ENCODE measurements around the gene PSG7.
"Not testable (repeated sequence)": the region's sequence is repeated elsewhere in the genome, so short reads cannot be mapped to it uniquely, and the experiment has no call there.

Gene PSG7

DNA sequence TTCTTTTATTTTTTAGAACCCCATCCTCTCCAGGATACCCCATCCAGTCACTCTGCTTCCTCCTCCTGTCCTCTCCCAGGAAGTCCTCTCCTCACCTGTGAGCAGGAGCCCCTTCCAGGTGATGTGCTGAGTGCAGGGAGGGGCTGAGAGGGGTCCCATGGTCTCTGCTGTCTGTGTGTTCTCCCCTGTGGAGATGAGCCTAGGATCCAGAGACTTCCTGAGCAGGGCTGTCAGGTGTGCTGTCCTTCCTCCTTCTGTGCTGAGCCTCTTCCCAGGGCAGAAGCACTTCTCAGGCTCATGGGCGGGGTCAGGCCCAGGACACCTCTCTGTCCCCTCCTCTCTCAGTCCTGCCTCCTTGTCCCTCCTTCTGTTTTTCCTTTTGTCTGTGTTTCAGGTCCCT is 19.4 kb downstream of the PSG7 start, which contains the start of gene PSG6:
Gene PSG6, minus strand, starts transcription at position 261 of the 400 bp plus-strand sequence. Its CDS starts 102 bp downstream, at position 159.
- not testable (repeated sequence) for FAIRE-seq; DNase-seq (ENCODE audit: insufficient read length, low spot score)

GRCh38 chr19:42916931-42917330 is 20.1 kb downstream of the PSG7 start:
- not testable (repeated sequence) for DNase-seq (ENCODE audit: insufficient read length, low spot score)

GRCh38 chr19:42913516-42913915 is 23.5 kb downstream of the PSG7 start:
- FAIRE-seq; DNase-seq (ENCODE audit: insufficient read length, low spot score): not testable (repeated sequence)

More at GRCh38 chr19:42916931-42917330, 20.1 kb downstream of the PSG7 start:
- FAIRE-seq = not testable (repeated sequence)

DNA sequence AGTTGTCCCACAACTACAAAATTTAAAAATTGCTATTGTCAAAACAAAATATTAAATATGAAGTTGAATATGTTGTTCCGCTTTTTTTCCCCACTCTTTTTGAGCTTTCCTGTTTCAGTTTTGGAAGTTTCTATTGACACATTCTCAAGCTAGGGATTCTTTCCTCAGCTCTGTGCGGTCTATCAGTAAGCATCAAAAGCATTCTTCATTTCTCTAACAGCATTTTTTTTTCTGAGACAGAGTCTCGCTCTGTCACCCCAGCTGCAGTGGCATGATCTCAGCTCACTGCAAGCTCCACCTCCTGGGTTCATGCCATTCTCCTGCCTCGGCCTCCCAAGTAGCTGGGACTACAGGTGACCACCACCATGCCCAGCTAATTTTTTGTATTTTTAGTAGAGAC is 24.1 kb downstream of the PSG7 start:
- not testable (repeated sequence) for FAIRE-seq; DNase-seq (ENCODE audit: insufficient read length, low spot score)

- not testable (repeated sequence) for DNase-seq (ENCODE audit: insufficient read length, low spot score); FAIRE-seq
Measured at GRCh38 chr19:42911731-42912130, 25.3 kb downstream of the PSG7 start.

DNA sequence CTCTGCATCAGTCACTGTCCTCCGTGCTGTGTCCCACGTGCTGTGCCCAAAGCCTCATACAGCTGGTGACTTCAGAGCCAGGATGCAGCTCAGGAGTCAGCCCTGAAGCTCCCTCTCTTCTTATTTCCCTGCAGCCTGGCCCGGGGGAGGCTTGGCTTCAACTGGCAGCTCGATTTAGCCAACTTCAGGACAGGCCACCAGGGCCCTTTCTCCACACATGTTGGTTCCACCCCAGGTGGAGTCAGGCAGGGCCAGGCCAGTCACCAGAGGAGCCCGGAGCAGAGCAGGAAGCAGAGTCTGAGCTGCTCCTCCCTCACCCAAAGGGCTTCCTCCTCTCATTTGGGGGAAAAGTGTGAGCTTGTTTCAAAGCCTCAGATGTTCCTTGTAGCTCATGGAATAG is 30.8 kb downstream of the PSG7 start:
- DNase-seq (ENCODE audit: insufficient read length, low spot score); FAIRE-seq: not testable (repeated sequence)

DNA sequence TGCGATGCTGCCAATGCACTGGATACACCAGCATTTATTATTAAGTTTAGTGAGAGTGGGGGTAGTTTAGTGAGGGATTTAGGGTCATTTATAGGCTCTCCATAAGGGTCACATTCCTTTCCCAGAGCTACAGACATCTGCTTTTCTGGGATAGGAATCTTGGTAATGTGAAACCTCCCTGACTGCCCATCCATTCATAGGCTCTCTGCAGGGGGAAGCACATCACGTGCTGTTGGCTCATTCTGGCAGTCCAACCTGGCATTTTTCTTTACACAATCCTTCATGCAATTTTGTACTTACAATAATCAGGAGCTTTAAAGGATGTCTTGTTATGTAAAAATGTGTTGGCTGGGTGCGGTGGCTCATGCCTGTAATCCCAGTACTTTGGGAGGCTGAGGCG is 36.4 kb downstream of the PSG7 start:
- FAIRE-seq; DNase-seq (ENCODE audit: insufficient read length, low spot score): not testable (repeated sequence)

DNA sequence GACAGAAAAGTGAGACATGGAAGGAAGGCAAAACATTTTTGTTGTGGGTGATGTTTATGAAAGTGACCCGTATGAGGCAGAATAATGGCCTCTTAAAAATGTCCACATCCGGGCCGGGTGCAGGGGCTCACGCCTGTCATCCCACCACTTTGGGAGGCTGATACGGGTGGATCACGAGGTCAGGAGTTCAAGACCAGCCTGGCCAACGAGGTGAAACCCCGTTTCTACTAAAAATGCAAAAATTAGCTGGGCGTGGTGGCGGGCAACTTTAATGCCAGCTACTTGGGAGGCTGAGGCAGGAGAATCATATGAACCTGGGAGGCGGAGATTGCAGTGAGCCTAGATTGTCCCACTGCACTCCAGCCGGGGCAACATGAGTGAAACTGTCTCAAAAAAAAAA is 37.3 kb downstream of the PSG7 start:
- not testable (repeated sequence) for DNase-seq (ENCODE audit: insufficient read length, low spot score); FAIRE-seq

DNA sequence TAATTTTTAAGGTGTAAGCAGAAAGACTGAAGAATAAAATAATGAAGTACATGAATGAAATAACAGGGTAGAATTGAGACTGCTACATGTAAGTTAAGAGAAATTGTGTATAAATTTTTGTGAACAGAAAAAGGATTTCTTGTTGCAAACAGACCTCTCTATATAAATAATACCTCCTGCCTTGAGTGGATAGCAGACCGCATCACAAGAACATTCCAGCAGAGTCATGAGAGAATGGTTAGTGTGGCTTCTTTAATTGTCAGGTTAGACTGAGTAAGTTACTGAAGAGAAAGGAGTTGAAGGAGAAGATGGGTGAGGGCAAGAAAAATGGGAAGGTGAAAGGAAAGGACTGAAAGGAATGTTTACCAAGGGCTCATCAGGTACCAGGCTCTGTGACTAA is 37.9 kb downstream of the PSG7 start:
- FAIRE-seq; DNase-seq (ENCODE audit: insufficient read length, low spot score): not testable (repeated sequence)

DNA sequence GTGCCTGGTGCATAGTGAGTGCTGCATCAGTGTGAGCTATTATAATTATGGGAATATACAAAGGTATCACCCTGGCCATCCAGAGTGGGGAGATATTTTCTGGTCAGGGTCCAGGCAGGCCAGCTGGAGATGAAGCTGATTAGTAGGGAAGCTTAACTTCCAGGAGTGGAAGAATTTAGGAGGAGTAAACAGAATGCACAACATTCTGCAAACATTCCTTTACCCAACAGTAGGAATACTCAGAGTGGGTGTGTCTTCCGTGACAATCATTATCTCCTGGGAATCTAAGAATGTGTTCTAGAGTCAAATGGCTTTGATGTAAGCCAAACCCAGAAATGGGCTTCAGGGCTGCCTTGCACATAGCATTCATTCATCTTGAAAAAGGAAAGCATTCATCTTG is 38.4 kb downstream of the PSG7 start:
- DNase-seq (ENCODE audit: insufficient read length, low spot score); FAIRE-seq: not testable (repeated sequence)

- FAIRE-seq = not testable (repeated sequence)
Measured at GRCh38 chr19:42897729-42898128, 39.3 kb downstream of the PSG7 start.

DNA sequence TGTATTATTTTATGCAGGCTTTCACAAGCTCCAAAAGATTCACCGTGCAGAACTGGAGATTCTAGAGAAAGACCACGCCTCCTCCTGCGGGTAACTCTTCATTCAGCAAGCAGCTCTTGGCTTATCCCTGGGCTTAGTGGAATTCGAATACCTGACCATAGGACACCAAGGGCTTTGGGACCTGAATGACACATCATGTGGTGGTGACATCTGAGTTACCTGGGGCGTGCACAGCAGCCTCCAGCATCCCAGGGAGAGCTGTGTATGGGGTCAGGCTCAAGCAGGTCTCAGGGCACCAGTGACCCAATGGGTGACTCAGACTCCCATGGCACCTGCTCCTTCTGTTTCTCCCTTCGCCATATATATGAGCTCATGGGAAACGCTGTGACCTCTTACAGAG is 46.6 kb downstream of the PSG7 start:
- DNase-seq (ENCODE audit: insufficient read length, low spot score) = not testable (repeated sequence)

More at GRCh38 chr19:42897729-42898128, 39.3 kb downstream of the PSG7 start:
- not testable (repeated sequence) for DNase-seq (ENCODE audit: insufficient read length, low spot score)

GRCh38 chr19:42887876-42888445 is 49.0 kb downstream of the PSG7 start:
- not testable (repeated sequence) for FAIRE-seq; DNase-seq (ENCODE audit: insufficient read length, low spot score)

More for the DNA sequence above, 46.6 kb downstream of the PSG7 start:
- FAIRE-seq = not testable (repeated sequence)

DNA sequence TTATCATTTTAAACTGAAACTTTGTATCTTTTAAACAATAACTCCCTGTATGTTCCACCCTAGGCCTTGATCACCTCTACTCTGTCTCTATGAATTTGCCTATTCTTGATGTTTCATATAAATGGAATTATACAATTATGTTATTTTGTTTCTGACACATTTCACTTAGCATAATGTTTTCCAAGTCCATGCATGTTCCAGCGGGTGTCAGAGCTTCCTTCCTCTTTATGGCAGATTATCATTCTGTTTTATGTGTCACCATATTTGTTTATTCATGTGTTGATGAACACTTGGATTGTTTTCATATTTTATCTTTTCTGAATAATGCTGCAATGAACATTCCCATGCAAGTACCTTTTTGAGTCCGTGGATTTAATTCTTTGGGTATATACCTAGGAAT is 54.3 kb downstream of the PSG7 start:
- FAIRE-seq; DNase-seq (ENCODE audit: insufficient read length, low spot score): not testable (repeated sequence)

GRCh38 chr19:42882010-42882409 is 55.0 kb downstream of the PSG7 start:
- DNase-seq (ENCODE audit: insufficient read length, low spot score); FAIRE-seq: not testable (repeated sequence)

DNA sequence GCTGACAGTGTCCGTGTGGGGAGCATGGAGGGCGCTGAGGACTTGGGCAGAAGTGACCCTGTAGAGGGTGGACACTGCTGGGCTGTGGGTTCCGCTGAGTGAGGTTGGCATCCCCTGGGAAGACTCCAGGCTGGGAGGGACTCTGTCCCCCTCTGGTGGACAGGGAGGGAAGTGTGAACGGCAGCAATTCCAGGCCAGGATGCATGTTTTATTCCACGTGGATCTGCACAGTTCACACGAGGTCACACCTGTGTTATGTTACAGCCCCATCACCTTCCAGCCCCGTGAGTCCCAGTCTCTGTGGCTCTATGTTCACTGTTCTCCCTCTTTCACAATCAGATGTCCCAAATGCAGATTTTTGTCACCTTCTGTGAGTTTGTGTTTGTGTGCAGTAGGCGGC is 55.7 kb downstream of the PSG7 start:
- not testable (repeated sequence) for FAIRE-seq; DNase-seq (ENCODE audit: insufficient read length, low spot score)

DNA sequence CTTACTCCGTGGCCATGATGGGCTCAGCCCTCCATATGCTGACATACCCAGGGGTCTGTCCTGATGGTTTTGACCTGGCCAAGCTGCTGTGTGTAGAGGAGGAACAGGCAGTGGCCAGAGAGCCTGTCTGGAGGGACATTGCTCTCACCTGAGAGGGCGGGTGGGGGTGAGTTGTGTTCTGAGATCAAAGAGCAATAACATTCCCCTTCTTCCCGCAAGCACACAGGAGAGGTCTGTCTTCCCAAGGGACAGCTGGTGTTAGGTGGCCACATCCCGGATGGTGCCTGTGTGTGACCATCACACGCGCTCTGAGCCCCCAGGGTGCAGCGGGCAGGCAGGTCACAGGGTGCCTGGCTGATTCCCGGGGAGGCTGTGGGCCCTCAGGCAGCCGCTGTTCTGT is 56.4 kb downstream of the PSG7 start:
- DNase-seq (ENCODE audit: insufficient read length, low spot score); FAIRE-seq: not testable (repeated sequence)

DNA sequence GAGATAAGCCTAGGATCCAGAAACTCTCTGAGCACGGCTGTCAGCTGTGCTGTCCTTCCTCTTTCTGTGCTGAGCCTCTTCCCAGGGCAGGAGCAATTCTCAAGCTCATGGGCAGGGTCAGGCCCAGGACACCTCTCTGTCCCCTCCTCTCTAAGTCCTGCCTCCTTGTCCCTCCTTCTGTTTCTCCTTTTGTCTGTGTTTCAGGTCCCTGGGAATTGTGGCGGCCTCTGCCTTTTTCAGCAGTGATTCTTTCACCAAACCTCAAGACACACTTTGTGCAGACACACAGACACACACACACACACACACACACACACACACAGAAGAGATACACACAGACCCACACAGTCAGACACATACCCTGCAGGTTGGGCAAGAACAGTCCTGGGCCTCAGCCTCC is 57.4 kb downstream of the PSG7 start, which contains the start of gene PSG1:
Gene PSG1, minus strand, starts transcription at position 101 of the 400 bp plus-strand sequence. CDS start 132 bp downstream, outside the sequence.
- no peak for FAIRE-seq
- DNase-seq (ENCODE audit: insufficient read length, low spot score) = no peak

DNA sequence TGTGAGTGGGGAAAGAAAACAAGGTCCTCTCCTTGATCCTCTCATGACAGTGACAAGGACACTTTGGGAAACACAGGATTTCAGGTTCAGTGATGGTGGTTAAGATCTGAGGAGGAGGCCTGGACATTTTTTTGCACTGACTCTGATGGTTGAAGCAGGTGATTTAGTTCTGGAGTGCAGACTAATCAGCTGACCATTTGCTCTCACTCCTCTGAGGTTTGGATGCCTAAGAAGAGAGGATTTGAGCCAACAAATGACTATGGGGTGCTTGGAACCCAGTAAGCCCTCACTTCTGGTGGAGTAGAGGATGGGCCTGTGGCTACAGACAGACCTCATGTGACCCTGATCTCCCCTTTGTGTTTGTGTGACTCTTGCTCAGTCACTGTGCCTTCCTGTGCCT is 60.4 kb downstream of the PSG7 start:
- DNase-seq (ENCODE audit: insufficient read length, low spot score); FAIRE-seq: not testable (repeated sequence)

DNA sequence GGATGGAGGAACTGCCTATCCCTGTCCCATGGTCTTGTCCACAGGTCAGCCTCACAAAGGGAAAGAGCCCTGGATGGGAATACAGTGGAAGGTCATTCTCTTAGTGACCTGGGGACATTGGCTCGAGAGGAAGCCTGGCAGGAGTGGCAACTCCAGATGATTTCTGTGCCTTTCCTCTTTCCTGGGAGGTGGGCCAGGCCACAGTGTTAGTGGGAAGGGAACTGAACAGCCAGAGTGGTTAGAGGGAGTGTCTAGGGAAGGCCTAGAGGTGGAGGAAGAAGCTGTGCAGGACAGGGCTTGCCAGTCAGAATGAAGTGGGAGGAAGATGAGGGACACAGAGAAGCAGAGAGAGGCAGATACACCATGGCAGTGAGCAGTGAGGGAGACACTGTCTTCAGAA is 61.1 kb downstream of the PSG7 start:
- DNase-seq (ENCODE audit: insufficient read length, low spot score); FAIRE-seq: not testable (repeated sequence)

DNA sequence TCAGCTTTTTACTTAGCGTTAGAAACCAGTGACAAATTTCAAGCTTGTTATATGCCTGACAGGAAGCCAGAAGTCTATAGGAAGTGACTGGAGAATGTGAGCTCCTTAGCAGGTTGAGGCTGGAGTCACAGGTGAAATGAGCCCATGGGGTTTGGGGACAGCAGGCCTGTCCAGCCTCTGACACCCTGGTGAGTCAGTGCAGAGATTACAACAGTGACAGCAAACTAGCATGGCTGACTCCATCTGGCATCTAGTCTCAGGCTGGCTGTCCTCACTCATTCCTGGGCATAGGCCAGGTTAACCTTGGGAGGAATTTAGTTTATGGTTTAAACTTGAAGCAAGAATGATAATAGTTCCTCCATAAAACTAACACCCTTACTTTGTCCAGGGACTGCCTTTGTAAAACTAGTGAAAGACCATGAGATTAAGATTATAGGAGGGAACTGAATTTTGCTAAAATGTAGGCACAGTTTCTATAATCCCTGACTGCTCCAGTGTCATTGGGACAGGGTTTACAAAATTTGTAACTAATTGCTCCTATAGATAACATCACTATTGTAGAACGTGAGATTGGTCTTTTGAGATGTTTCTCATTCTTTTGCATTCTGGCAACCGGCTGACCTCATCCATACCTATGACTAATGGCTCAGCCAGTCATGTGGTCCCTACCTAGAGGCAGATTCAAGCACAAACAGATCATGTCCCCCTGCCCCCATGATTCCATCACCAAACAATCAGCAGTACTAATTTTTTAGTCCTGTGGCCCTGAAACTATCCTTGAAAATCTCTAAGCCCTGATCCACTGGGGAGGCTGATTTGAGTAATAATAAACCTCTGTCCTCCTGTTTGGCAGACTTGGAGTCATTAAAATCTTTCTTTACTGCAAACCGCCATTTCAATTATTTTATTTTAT is 61.9 kb downstream of the PSG7 start:
- DNase-seq (ENCODE audit: insufficient read length, low spot score); FAIRE-seq: not testable (repeated sequence)
